Thyroid gland (tissue), 4 donors: ENCODE results near the gene RSPRY1.

ENCODE experiments used
- POLR2A ChIP-seq, 2 donors: fragments of 450-650 bp; IDR thresholded peaks; one replicate each; pipeline ENCODE4 v1.6.1; 2017; ENCODE audit warnings: antibody characterized with exemption in 2 of 2, mild to moderate bottlenecking in 2 of 2, moderate library complexity in 1 of 2
- TF ChIP-seq, protein P1 (sequence below), 6 experiments: fragments of 200-600 bp in 3 of 6; fragments of 450-650 bp in 3 of 6; sonication (generic) in 3 of 6; IDR thresholded peaks; one replicate each; pipeline ENCODE4 v1.5.1; 2016 to 2019; ENCODE audit warnings: antibody characterized with exemption in 6 of 6, mild to moderate bottlenecking in 2 of 6, inconsistent platforms in 1 of 6, moderate library complexity in 1 of 6

- TF ChIP-seq, protein P1, sequence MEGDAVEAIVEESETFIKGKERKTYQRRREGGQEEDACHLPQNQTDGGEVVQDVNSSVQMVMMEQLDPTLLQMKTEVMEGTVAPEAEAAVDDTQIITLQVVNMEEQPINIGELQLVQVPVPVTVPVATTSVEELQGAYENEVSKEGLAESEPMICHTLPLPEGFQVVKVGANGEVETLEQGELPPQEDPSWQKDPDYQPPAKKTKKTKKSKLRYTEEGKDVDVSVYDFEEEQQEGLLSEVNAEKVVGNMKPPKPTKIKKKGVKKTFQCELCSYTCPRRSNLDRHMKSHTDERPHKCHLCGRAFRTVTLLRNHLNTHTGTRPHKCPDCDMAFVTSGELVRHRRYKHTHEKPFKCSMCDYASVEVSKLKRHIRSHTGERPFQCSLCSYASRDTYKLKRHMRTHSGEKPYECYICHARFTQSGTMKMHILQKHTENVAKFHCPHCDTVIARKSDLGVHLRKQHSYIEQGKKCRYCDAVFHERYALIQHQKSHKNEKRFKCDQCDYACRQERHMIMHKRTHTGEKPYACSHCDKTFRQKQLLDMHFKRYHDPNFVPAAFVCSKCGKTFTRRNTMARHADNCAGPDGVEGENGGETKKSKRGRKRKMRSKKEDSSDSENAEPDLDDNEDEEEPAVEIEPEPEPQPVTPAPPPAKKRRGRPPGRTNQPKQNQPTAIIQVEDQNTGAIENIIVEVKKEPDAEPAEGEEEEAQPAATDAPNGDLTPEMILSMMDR (IDR thresholded peaks at IDR 0.05): no peak
- no peak for TF ChIP-seq POLR2A (IDR thresholded peaks at IDR 0.05)
These were observed 48.0 kb downstream of the RSPRY1 start for GRCh38 chr16:57233944-57234706.
